ENCODE data around the gene DIPK1B. TPM values are rescaled to one million over a fixed set of nuclear protein-coding genes. Genes with fewer than 3 reads are reported as not detected.

Gene DIPK1B
- total RNA-seq, 3 donors from 2014 or later: 4.8 to 8.2 (median 5.6) TPM

DNA sequence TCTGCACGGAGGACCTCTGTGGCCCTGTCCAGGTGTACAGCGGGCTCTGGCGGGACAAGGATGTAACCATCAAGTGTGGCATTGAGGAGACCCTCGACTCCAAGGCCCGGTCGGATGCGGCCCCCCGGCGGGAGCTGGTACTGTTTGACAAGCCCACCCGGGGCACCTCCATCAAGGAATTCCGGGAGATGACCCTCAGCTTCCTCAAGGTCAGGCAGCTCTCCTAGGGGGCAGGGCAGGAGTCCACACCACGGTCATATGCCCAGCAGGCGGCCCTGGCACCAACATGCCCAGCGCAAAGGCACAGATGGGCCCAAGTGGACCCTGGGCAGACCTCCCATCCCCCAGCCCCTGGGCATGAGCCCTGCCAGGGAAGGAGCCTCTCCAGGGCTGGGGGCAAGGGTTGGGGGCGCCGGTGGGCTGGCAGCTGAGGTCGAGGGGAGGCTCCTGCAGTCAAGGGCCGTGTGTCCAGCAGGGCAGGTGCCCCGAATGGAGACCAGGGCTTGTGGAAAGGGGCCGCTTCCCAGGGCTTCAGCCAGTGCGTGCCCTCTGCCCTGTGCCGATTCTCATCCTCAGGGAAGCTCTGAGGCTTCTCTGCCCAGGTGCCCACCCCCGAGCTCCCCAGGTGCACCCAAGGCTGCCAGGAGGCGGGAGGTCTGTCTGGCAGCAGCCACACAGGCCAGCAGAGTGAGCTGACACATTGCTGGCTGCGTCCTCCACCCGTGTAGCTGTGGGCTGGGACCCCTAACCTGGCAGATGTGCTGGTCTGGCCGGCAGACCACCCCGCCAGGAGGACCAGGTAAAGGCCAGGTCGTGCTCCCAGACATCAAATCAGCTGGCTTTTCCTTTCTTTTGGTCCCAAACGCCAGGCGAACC, 10.0 kb downstream of the DIPK1B start:
- H3K4me3 ChIP-seq: no peak overlapping the region
- DNase-seq (ENCODE audit: low spot score in 2 of 2): no peak
- H3K4me1 ChIP-seq: peaks cover 0 to 14% of the 10 kb centered on the region in 2 donors
- no peaks in the 10 kb centered on the region for H3K9me3 ChIP-seq
- no peaks in the 10 kb centered on the region for H3K27me3 ChIP-seq
- no peak for TF ChIP-seq POLR2AphosphoS5 (IDR thresholded peaks at IDR 0.05)
- TF ChIP-seq CTCF (IDR thresholded peaks at IDR 0.05): no peak
- no peak for TF ChIP-seq POLR2A (IDR thresholded peaks at IDR 0.05)
- no peak overlapping the region for H3K27ac ChIP-seq
- peaks cover 13% of the 10 kb centered on the region for H3K36me3 ChIP-seq
- intact Hi-C loops (cut with DNase I; ENCODE audit: low total_unique reads): no loop called here

GRCh38 chr9:136722969-136723356, 10.6 kb downstream of the DIPK1B start:
- Histone ChIP-seq H3K9me3 (no peaks in the 10 kb centered on the region), H3K4me1 (peaks cover 0 to 14% of the 10 kb centered on the region in 2 donors), H3K36me3 (peaks cover 13% of the 10 kb centered on the region), H3K27me3 (no peaks in the 10 kb centered on the region), H3K27ac (no peak overlapping the region), H3K4me3 (no peak overlapping the region)
- no peak for TF ChIP-seq POLR2A (IDR thresholded peaks at IDR 0.05)
- no peak for TF ChIP-seq POLR2AphosphoS5 (IDR thresholded peaks at IDR 0.05)
- TF ChIP-seq CTCF (IDR thresholded peaks at IDR 0.05): no peak
- no peak for DNase-seq (ENCODE audit: low spot score in 2 of 2)
- intact Hi-C loops (cut with DNase I; ENCODE audit: low total_unique reads): no loop called here

GRCh38 chr9:136723362-136723976, 11.1 kb downstream of the DIPK1B start:
- DNase-seq (ENCODE audit: low spot score in 2 of 2): no peak
- no peaks in the 10 kb centered on the region for H3K9me3 ChIP-seq
- intact Hi-C loops (cut with DNase I; ENCODE audit: low total_unique reads): no loop called here
- H3K4me3 ChIP-seq: no peak overlapping the region
- H3K27me3 ChIP-seq: no peaks in the 10 kb centered on the region
- H3K36me3 ChIP-seq: peaks cover 13% of the 10 kb centered on the region
- peaks cover 0 to 14% of the 10 kb centered on the region in 2 donors for H3K4me1 ChIP-seq
- TF ChIP-seq CTCF (IDR thresholded peaks at IDR 0.05) (no peak), POLR2AphosphoS5 (IDR thresholded peaks at IDR 0.05) (no peak), POLR2A (IDR thresholded peaks at IDR 0.05) (no peak)
- no peak overlapping the region for H3K27ac ChIP-seq

DNA sequence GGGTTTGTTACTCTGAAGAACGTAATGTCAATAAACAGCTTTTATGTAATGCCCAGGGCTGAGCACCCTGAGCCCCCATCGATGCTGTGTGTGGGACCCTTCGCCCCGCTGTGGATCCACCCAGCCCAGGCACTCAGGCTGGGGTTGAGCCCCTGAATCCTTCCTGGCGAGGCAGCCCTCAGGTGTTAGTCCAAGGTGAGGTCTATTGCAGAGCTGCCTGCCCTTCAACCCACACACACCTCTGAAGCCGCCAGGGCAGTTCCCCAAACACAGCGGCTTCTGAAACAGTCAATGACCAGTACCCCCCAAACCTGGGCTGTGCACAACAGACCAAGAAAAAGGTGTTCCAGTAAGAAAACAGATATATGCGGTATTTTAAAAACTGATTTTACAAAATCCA, 11.6 kb downstream of the DIPK1B start:
- peaks cover 13% of the 10 kb centered on the region for H3K36me3 ChIP-seq
- no peak for DNase-seq (ENCODE audit: low spot score in 2 of 2)
- TF ChIP-seq POLR2A (IDR thresholded peaks at IDR 0.05) (no peak), POLR2AphosphoS5 (IDR thresholded peaks at IDR 0.05) (no peak), CTCF (IDR thresholded peaks at IDR 0.05) (no peak)
- no peaks in the 10 kb centered on the region for H3K9me3 ChIP-seq
- H3K27ac ChIP-seq: no peak overlapping the region
- intact Hi-C loops (cut with DNase I; ENCODE audit: low total_unique reads): no loop called here
- no peaks in the 10 kb centered on the region for H3K27me3 ChIP-seq
- peaks cover 2 to 14% of the 10 kb centered on the region in 2 donors for H3K4me1 ChIP-seq
- no peak overlapping the region for H3K4me3 ChIP-seq

- Histone ChIP-seq H3K27ac (no peak overlapping the region), H3K4me3 (no peak overlapping the region), H3K4me1 (peaks cover 3 to 14% of the 10 kb centered on the region in 2 donors), H3K27me3 (no peaks in the 10 kb centered on the region), H3K36me3 (peaks cover 13% of the 10 kb centered on the region), H3K9me3 (no peaks in the 10 kb centered on the region)
- intact Hi-C loops (cut with DNase I; ENCODE audit: low total_unique reads): no loop called here
- TF ChIP-seq POLR2A (IDR thresholded peaks at IDR 0.05) (no peak), POLR2AphosphoS5 (IDR thresholded peaks at IDR 0.05) (no peak), CTCF (IDR thresholded peaks at IDR 0.05) (no peak)
- DNase-seq (ENCODE audit: low spot score in 2 of 2): no peak
Observed at GRCh38 chr9:136724772-136725171, 12.4 kb downstream of the DIPK1B start.
